Epithelial cell of proximal tubule (primary cell): ENCODE measurements around the gene PRKN. TPM values are rescaled to one million over a fixed set of nuclear protein-coding genes. Genes with fewer than 3 reads are reported as not detected.

ENCODE experiments used
- DNase-seq: peaks from one replicate; pipeline ENCODE4 v3.0.0-alpha.2; 2011; ENCODE audit warnings: low read depth
- H3K4me3 ChIP-seq: 2 replicates; pipeline ENCODE4 v1.5.1; 2011; ENCODE audit warnings: low read depth, mild to moderate bottlenecking, low read length
- total RNA-seq: library from RNA; depleted of rRNA; stranded (reverse); fragments of >200 nt; gene quantifications from 2 replicates; pipeline ENCODE4 v1.2.3, GENCODE V29; 2015
- TF ChIP-seq, protein P1 (sequence below): conservative IDR thresholded peaks from 2 replicates; pipeline ENCODE4 v1.5.1; 2012; ENCODE audit warnings: low read depth, mild to moderate bottlenecking, low read length

PRKN gene
- total RNA-seq, 1 donor from 2014 or later = 0.58 TPM

DNA sequence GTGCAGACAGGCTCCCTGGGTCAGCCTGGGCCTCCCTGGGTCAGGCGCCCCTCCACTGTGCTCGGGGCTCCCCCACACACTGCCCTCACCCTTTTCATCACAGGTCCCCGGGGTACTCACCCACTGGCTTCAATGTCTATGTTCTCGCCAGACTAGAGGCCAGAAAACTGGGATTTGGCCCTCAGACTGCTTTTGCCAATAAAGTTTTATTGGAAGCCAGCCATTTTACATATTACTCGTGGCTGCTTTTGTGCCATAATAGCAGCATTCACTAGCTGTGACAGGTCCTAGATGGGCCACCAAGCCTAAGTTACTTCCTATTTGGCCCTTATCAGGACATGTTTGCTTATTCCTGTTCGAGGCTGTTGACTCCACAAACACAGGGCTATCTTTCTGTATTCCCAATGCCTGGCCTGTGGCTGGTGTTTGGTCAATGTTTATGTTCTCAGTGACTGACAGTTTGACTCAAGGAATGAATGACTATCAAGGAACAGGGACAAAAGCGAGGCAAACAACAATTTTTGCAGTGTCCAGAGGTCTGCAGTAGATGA lies 928.6 kb downstream of the PRKN start:
- DNase-seq = no peak

DNA sequence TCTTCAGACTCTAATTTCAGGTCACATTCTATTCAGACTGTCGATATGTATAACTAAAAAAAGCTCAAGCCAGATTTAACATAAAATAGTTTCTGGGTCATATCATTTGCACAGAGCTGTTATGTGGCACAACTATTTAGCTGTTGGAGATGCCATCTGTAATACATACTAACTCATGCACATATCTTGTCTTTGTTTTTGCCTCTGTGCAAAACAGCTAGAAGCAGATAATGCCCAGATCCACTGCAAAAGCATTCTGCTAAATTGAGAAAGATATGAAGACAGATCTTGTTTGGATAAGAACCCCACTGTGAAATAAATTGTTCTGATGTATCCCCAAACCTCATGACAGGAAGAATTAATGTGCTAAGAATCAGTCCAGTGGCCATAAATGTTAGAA lies 930.9 kb downstream of the PRKN start:
- DNase-seq = no peak
- TF ChIP-seq, protein P1, sequence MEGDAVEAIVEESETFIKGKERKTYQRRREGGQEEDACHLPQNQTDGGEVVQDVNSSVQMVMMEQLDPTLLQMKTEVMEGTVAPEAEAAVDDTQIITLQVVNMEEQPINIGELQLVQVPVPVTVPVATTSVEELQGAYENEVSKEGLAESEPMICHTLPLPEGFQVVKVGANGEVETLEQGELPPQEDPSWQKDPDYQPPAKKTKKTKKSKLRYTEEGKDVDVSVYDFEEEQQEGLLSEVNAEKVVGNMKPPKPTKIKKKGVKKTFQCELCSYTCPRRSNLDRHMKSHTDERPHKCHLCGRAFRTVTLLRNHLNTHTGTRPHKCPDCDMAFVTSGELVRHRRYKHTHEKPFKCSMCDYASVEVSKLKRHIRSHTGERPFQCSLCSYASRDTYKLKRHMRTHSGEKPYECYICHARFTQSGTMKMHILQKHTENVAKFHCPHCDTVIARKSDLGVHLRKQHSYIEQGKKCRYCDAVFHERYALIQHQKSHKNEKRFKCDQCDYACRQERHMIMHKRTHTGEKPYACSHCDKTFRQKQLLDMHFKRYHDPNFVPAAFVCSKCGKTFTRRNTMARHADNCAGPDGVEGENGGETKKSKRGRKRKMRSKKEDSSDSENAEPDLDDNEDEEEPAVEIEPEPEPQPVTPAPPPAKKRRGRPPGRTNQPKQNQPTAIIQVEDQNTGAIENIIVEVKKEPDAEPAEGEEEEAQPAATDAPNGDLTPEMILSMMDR = no peak
- H3K4me3 ChIP-seq = no peak overlapping the region

More for the DNA sequence above, 928.6 kb downstream of the PRKN start:
- H3K4me3 ChIP-seq = no peak overlapping the region
- TF ChIP-seq, protein P1 = no peak

DNA sequence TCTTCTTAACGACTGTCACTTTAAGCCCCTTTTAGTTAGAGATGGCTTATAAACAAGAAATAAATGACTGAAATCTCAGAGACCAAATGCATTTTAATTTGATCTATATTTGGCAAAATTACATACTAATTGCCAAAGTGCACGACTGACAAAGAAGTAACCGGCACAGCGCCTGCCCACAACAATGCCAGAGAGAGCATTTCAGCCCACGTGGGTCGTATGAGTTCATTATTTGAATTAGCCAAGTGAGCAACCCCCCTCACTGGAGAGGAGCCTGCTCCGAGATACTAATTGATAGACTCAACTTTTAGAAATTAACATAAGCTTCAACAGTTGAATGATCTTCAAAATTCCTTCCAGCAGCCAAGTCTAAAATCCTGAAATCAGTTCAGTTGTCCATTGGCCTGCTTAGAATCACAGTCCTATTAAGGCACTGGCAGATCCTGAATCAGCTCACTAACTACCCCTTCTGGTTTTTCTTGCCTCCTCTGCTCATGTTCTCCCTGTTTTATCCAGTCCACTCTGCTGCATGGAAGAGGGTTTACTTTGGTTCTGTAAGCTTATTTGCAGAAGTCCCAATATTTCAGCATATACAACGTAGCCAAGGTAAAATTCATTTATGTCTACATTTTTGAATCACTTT lies 934.6 kb downstream of the PRKN start:
- TF ChIP-seq, protein P1 = peak; percentile 7
- peak; percentile 10 for DNase-seq
- H3K4me3 ChIP-seq = no peak overlapping the region

DNA sequence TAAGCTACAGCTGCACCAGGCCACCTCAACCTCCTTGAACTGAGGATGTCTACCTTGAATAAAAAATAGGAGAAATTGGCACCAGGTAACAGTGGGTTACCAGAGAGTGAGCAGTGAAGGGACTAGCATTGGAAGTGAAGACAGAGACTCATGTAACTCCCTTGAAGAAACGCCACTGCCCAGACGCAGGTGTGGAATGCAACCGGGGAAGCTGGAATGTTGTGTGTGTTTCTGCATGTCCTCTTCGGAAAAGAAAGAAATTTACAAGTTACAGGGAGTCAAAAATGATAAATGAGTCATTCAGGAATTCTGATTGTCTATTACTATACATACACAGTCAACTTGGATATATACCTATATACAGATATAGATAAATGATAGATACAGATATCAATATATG lies 939.0 kb downstream of the PRKN start:
- no peak for DNase-seq
- TF ChIP-seq, protein P1 = no peak
- H3K4me3 ChIP-seq = no peak overlapping the region

DNA sequence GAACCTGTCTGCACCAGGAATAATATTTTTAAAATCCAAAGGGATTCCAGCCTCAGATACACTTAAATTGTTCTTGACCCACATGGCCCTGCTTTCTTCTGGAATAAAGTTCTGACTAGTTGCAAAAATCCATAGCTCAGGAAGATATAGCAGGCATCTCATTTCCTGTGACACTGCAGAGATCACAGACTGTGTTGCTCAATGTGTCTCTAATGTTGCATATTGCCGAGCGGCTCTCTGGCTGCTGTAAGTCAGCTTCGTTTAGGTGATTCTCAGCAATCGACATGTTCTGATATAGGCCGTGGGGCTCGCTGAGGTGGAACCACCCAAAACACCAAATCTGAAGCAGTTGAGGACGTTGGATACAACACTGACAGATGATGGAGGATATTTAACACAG lies 955.4 kb downstream of the PRKN start:
- H3K4me3 ChIP-seq = no peak overlapping the region
- TF ChIP-seq, protein P1 = no peak
- DNase-seq = no peak

DNA sequence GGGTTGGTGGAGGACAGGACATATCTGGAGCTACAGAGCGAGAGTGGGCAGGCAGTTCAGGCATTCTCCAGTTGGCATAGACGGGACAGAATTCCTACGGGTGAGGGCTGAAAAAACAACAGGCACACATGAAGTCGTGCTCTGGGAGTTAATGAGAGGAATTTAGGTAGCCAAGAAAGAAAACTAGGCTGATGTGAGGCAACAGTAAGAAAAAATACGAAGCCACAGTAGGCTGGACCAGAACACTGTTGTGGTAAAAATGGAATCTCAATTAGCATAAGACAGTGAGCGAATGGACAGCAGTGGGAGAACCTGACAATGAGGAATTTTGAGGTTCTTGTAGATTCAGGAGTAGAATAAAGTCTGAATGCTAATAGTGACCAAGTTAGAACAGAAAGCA lies 965.6 kb downstream of the PRKN start:
- H3K4me3 ChIP-seq = no peak overlapping the region
- DNase-seq = no peak
- TF ChIP-seq, protein P1 = no peak

DNA sequence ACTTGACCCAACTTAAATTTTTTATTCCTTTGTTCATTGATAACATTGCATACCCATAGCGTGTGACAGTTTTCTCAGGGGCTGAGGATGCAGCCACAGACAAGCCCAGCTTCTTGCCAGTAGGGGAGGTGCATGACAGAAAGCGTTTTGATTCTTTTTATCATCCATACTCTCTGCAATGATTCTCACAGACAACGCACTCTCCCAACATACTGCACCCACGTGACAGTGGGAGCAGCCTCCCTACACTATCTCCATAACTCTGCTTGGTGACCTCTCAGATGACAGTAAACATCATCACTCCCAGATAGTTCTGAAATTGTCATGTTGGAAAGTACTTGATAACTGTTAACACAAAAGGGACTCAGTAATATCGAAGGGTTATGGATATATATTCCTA lies 972.5 kb downstream of the PRKN start:
- TF ChIP-seq, protein P1 = no peak
- DNase-seq = no peak

More for the DNA sequence above, 972.5 kb downstream of the PRKN start:
- no peak overlapping the region for H3K4me3 ChIP-seq
